HG03025 (cell line): ENCODE data around the gene SIT1.

Source experiments
- ATAC-seq: cut with Tn5 transposase; IDR thresholded peaks from one replicate; pipeline ENCODE4 v1.9.1; 2021; ENCODE audit warnings: mild to moderate bottlenecking, moderate library complexity; ENCODE audit not compliant: unreplicated experiment, low FRiP score

Gene SIT1

DNA sequence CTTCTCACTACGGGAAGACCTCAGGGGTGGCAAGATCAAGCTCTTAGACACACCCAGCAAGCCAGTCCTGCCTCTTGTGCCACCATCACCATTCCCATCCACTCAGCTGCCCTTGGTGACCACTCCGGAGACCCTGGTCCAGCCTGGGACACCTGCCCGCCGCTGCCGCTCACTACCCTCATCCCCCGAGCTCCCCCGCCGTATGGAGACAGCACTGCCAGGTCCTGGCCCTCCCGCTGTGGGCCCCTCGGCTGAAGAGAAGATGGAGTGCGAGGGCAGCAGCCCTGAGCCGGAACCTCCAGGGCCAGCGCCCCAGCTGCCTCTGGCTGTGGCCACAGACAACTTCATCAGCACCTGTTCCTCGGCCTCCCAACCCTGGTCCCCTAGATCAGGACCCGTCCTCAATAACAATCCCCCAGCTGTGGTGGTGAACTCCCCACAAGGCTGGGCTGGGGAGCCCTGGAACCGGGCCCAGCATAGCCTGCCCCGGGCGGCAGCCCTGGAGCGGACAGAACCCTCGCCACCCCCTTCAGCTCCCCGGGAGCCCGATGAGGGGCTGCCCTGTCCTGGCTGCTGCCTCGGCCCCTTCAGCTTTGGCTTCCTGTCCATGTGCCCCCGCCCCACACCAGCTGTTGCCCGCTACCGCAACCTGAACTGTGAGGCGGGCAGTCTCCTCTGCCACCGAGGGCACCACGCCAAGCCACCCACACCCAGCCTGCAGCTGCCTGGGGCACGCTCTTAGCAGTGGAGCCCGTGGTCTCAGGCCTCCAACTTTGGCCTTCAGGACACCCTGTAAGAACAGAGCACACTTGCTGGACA is 41.5 kb downstream of the SIT1 start:
- no peak for ATAC-seq

DNA sequence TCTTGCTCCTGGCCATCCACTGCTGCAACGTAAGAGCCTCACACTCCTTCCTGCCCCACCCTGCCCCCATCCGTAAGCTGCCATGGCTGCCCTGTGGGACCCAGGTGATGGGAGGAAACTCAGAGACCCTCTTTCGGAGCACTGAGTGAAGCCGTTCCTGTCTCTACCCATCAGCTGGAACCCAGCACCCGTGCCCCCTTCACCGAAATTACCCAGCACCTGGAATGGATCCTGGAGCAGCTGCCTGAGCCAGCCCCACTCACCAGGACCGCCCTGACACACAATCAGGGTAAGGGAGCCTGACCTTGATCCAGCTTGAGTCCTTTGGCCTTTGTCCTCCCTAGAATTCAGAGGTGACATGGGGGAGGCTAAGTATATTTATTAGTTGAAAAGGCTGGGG is 42.5 kb downstream of the SIT1 start:
- no peak for ATAC-seq

DNA sequence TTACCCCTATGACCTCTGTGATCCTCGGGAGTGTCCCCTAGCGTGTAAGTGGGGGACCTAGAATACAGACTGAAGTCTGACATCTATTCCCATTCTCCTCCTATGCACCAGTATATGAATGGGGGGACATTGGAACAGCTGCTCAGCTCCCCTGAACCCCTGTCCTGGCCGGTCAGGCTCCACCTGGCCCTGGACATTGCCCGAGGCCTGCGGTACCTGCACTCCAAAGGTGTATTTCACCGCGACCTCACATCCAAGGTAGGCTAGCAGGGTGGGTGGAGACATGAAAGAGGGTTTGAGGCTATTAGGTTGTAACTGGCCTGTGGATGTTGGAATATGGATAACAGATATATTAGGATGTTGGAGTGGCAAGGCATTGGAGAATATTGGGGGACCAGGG is 44.0 kb downstream of the SIT1 start:
- no peak for ATAC-seq

DNA sequence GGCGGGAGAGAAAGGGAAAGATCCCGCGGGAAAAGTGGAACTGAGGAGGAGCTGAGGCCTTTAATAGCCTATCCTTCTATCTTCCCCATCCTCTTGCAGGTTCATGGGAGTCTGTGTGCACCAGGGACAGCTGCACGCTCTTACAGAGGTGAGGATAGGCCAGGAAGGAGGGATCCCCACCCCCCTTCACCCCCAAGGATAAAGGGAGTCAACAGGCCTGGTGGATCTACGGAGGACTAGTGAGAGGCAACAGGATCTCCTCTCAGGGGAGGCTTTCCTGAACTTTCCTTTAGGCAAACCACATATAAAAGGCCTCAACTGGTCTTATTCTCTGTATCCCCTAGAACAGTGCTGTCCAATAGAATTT is 44.6 kb downstream of the SIT1 start:
- no peak for ATAC-seq

DNA sequence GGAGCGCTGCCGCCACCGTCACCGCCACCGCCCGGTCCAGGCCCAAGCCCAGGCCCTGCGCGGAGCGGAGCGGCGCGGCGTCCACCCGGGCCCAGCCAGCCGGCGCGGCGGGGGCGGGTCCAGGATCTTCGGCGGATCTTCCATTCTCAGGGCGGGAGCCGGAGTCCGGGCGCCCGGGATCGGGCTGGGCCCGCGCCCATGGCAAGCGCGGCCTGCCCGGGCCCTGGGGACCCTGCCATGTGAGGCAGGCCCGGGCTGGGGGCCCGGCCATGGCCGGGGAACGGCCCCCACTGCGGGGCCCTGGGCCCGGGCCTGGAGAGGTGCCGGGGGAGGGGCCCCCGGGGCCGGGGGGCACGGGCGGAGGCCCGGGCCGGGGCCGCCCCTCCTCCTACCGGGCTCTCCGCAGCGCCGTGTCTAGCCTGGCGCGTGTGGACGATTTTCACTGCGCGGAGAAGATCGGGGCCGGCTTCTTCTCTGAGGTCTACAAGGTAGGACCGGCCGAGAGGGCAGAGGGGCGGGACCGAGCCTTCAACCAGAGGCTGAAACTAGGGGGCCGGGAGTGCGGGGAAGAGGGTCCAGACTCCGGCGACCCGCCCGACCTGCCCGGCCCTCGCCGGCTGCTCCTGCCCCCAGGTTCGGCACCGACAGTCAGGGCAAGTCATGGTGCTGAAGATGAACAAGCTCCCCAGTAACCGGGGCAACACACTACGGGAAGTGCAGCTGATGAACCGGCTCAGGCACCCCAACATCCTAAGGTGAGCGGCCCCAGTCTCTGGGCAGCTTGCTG is 45.2 kb downstream of the SIT1 start:
- peak; percentile 10 for ATAC-seq

DNA sequence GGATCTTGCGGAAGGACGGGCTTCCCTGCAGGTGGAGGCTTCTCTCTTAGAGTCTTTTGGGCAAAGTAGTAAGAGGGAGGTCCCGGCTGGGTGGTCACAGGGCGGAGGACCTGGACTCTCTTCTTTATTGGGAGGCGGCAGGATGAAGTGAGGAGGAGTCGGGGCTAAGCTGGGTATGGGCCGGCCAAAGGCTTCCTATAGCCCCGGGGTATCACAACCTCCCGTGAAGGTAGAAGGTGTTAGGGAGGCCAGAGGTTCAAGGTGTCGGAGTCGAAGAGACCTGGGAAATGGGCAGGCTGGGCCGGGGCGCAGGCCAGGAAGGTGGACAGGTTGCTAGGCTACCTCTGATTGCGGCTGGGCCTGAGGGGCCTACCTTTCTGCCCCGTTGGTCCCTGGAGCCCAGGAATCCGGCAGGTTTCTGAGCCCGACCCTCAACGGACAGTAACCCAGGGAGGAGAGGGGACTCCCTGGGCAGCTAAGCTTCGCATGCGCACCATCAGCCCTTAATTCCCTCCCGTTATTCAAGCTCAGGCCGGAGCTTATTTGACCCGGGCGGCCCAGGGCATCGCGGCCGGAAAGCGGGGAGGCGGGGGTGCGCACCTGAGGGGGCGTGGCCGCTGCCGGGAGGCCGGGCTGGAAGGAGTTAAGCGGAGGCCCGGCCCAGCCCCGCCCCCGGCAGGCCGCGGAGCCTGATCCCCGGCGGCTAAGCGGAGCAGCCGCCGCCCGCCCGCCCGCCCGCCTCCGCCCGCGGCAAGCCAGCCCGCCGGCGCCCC is 46.0 kb downstream of the SIT1 start, which contains the start of gene TESK1:
Gene TESK1, plus strand, starts transcription at position 685 of the 773 bp plus-strand sequence. CDS start 358 bp downstream, outside the sequence.
- ATAC-seq: peak; percentile 45

DNA sequence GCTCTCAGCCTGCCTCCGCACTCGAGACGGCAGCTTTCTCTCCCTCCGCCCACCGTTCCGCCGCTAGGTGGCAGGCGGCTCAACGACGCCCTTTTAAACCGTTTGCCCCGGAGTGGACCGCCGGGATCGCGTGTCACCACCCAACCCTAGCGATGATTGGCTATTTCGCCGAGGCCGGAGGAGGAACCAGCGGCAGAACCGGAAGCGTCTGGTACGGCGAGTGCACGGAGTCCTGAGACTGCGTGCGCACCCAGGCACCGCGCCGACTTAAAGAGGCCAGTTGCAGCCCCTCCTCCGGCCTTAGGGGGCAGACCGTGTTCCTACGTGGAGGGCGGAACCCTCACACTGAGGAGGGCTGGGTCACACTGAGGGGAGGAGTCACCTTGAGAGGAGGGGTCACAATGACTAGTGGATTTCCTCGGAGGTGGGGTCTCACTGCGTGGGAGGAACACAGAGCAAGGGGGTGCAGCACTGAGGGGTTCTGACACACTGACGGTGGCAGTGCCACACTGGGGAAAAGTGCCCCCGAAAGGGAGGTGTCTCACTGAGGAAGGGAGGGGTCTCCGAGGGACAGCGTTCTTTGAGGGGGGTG is 46.6 kb downstream of the SIT1 start:
- ATAC-seq: peak; percentile 75

DNA sequence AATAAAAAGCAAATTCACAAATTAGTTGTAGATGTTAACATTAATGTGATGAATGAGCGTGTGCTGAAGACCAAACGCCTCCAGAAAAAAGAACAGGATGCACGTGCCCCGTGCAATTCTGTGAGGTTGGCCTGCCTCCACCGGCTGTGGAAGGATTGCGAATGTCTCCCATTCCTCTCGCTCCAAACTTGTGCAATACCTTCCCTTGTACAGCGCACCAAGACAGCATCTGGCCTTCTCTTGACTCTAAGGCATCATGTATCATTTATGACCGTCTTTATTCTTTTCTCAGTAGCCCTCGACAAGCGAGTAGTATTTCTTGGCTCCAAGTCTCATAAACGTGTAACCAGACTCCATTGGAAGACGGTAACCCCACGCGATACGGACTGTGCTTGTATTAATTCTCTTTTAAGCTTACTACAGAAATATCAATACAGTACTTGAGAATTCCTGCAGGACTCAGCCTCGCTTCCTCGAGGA is 47.2 kb downstream of the SIT1 start:
- ATAC-seq: no peak

DNA sequence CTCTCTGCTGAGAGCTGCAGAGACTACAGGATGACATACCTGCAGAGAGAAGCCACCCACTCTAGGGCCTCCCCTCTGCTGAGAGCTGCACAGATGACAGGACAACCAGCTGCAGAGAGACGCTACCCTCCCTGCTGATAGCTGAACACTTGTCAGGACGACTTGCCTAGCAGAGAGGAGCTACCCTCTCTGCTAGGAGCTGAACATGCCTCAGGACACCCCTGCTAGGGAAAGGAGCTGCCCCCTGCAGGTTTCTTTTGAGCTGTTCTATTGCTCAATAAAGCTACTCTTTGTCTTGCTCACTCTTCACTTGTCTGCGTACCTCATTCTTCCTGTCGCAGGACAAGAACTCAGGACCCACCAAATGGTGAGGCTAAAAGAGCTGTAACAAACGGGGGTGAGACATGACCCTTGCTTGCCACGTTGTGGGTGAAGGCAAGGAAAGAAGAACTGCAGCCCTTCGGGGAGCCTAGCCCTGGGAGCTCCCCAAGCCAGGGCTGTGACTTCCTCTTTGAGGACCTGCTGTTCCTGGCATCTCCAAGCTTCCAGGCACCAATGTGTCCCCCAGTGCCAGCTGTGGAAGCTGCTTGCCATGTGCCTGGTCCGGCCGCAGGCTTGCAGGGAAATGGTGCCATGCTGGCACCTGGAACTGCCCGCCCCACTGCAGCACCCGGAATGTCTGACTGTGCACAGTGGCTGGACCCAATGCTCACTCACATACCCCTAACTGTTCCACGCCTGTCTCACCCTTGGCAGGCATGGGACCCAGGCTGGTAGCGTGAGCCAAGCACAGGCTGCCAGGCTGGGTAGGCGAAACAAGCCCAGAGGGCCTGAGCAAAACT is 50.7 kb downstream of the SIT1 start:
- no peak for ATAC-seq
